ENCODE measurements around the gene ARL3. TPM values are rescaled to one million over a fixed set of nuclear protein-coding genes. Genes with fewer than 3 reads are reported as not detected.
A peak's percentile ranks its signal among the peaks of the same experiment; 100 is the strongest.

ARL3 gene
- total and polyA plus RNA-seq, 4 experiments from 2014 or later = 3.7 to 7.3 (median 4.9) TPM

DNA sequence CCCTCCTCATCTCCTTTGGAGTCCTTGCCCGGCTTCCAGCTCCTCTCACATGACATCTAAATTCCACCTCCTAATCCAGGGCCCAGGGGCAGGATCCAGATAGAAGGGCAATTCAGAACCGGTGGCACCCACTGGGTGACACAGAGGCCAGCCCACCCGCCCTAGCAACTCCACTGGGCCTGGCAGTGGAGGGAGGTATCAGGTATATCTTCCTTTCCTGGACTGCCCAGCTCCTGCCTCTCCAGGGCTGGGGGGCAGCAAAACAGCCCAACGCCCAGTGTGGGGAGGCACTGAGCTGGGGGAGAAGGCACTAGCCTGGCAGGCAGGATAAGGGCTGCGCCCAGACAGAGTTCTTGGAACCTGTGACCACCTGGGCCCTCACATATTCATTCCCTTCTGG is 80.3 kb downstream of the ARL3 start:
- DNase-seq = no peak
- Mint-ChIP-seq H3K4me1 (peaks cover 27 to 47% (median 39%) of the 10 kb centered on the region in 4 donors), H3K27me3 (no peaks in the 10 kb centered on the region), H3K4me3 (no peak overlapping the region), H3K9me3 (peaks cover 0 to 2% (median 0%) of the 10 kb centered on the region in 8 donors), H3K27ac (peak overlapping the region in 6 of 7 donors; percentile 77 to 92 (median 86)), H3K36me3 (peaks cover 0 to 11% of the 10 kb centered on the region in 2 donors)
- no peak overlapping the region for H3K27ac ChIP-seq (ENCODE audit: low read depth, low read length)
- no peak overlapping the region for H3K4me3 ChIP-seq (ENCODE audit: low read length in 2 of 2)
- H3K9me3 ChIP-seq (ENCODE audit: control insufficient read depth in 1 of 2, low read length in 2 of 2) = no peaks in the 10 kb centered on the region
- H3K36me3 ChIP-seq (ENCODE audit: insufficient read depth, low read length) = no peaks in the 10 kb centered on the region
- intact Hi-C loops (cut with micrococcal nuclease) = no loop called here
- H3K4me1 ChIP-seq (ENCODE audit: insufficient read depth, low read length) = peaks cover 46% of the 10 kb centered on the region
- ChIA-PET POLR2A (ENCODE audit: partially characterized antibody) (interaction anchor here (1.2 to 3.9 kb wide), 2 partner anchors 11 to 12 kb away, joined by 3 to 43 read pairs; partner anchors contain the start of gene TRIM8), CTCF (ENCODE audit: partially characterized antibody) (interaction anchor here (0.9 kb wide), 1 partner anchor 20 kb away, joined by 3 read pairs; no protein-coding TSS in a partner anchor)
- no peaks in the 10 kb centered on the region for H3K27me3 ChIP-seq (ENCODE audit: insufficient read depth, low read length)

- Mint-ChIP-seq H3K27ac (peak overlapping the region; percentile 77 to 92 (median 83)), H3K36me3 (peaks cover 0 to 14% of the 10 kb centered on the region in 2 donors), H3K4me1 (peaks cover 27 to 47% (median 38%) of the 10 kb centered on the region in 4 donors), H3K4me3 (peak overlapping the region in 6 of 8 donors; percentile 9 to 59 (median 46)), H3K27me3 (no peaks in the 10 kb centered on the region), H3K9me3 (peaks cover 0 to 2% (median 0%) of the 10 kb centered on the region in 8 donors)
- ChIA-PET POLR2A (ENCODE audit: partially characterized antibody) (interaction anchor here (1.2 to 3.9 kb wide), 3 partner anchors 8 to 12 kb away, joined by 3 to 43 read pairs (median 11); partner anchors contain the start of gene TRIM8), CTCF (ENCODE audit: partially characterized antibody) (interaction anchor here (0.9 kb wide), 1 partner anchor 19 kb away, joined by 3 read pairs; no protein-coding TSS in a partner anchor)
- Histone ChIP-seq H3K4me3 (ENCODE audit: low read length in 2 of 2) (no peak overlapping the region), H3K27ac (ENCODE audit: low read depth, low read length) (peak overlapping the region; percentile 27), H3K36me3 (ENCODE audit: insufficient read depth, low read length) (peaks cover 2% of the 10 kb centered on the region), H3K27me3 (ENCODE audit: insufficient read depth, low read length) (no peaks in the 10 kb centered on the region), H3K4me1 (ENCODE audit: insufficient read depth, low read length) (peaks cover 46% of the 10 kb centered on the region), H3K9me3 (ENCODE audit: control insufficient read depth in 1 of 2, low read length in 2 of 2) (no peaks in the 10 kb centered on the region)
- DNase-seq = no peak
- intact Hi-C loops (cut with micrococcal nuclease) = no loop called here
Observed at GRCh38 chr10:102633287-102633686, 80.9 kb downstream of the ARL3 start.

GRCh38 chr10:102632394-102633111 is 81.6 kb downstream of the ARL3 start:
- ChIA-PET POLR2A (ENCODE audit: partially characterized antibody) (interaction anchor here (0.7 to 3.9 kb wide), 7 partner anchors 9 to 81 kb away, joined by 3 to 43 read pairs (median 5); partner anchors contain the start of gene TRIM8), CTCF (ENCODE audit: partially characterized antibody) (interaction anchor here (1.7 kb wide), 1 partner anchor 37 kb away, joined by 7 read pairs; no protein-coding TSS in a partner anchor)
- Mint-ChIP-seq H3K4me1 (peaks cover 27 to 47% (median 38%) of the 10 kb centered on the region in 4 donors), H3K27me3 (no peaks in the 10 kb centered on the region), H3K27ac (peak overlapping the region; percentile 77 to 92 (median 83)), H3K36me3 (peaks cover 0 to 16% of the 10 kb centered on the region in 2 donors), H3K9me3 (peaks cover 0 to 2% (median 0%) of the 10 kb centered on the region in 8 donors), H3K4me3 (peak overlapping the region in 4 of 8 donors; percentile 31 to 40 (median 35))
- H3K4me1 ChIP-seq (ENCODE audit: insufficient read depth, low read length) = peaks cover 46% of the 10 kb centered on the region
- no peaks in the 10 kb centered on the region for H3K9me3 ChIP-seq (ENCODE audit: control insufficient read depth in 1 of 2, low read length in 2 of 2)
- H3K27me3 ChIP-seq (ENCODE audit: insufficient read depth, low read length) = no peaks in the 10 kb centered on the region
- H3K4me3 ChIP-seq (ENCODE audit: low read length in 2 of 2) = no peak overlapping the region
- H3K27ac ChIP-seq (ENCODE audit: low read depth, low read length) = peak overlapping the region; percentile 27
- no peak for DNase-seq
- peaks cover 4% of the 10 kb centered on the region for H3K36me3 ChIP-seq (ENCODE audit: insufficient read depth, low read length)
- intact Hi-C loops (cut with micrococcal nuclease) = no loop called here

DNA sequence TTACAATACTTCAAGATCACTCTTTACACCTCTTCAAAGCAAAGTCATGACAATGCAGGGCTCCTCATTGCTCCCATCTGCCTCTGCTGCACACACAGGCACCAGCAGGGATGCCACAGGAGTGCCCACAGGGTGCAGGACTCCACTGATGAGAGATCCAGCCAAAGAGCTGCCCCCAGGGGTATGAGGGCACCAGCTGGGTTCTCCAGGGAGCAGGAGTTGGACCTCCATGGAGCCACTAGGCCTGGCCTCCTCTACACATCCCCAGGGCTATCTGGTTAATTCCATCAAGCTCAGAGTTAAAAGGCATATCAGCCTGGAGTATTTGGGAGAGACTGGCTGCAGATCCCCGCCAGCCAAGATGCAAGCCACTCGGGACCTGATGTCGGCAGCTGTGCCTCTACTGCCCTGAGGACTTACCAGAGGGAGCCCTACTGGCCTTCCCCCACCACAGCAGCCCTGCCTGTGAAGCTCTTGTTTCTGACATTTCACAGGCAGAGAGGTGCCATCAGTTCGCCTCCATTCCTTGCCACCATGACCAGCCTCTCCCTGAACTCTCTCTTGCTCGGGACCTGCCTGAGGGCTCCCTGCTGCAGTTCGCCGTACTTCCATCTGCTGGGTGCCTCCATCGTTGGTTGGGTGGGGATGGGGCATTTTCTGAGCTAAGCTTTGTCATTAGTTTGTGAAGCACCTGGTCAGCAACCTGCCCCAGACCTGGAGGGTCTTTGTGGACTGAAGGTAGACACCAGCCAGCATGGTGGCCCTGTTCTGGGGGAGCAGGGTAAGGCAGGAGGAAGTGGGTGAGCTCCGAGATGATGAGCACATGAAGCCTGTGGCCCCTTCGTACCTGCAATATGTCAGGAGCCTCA is 82.4 kb downstream of the ARL3 start:
- POLR2A ChIA-PET (ENCODE audit: partially characterized antibody) = interaction anchor here (0.7 to 1.7 kb wide), 6 partner anchors 10 to 82 kb away, joined by 3 to 11 read pairs (median 5); partner anchors contain the start of gene TRIM8
- no peak for DNase-seq
- Mint-ChIP-seq H3K9me3 (no peaks in the 10 kb centered on the region), H3K27ac (peak overlapping the region in 5 of 7 donors; percentile 24 to 90 (median 70)), H3K36me3 (peaks cover 5 to 18% of the 10 kb centered on the region in 2 donors), H3K27me3 (no peaks in the 10 kb centered on the region), H3K4me1 (peaks cover 24 to 44% (median 37%) of the 10 kb centered on the region in 4 donors), H3K4me3 (no peak overlapping the region)
- Histone ChIP-seq H3K9me3 (ENCODE audit: control insufficient read depth in 1 of 2, low read length in 2 of 2) (no peaks in the 10 kb centered on the region), H3K4me1 (ENCODE audit: insufficient read depth, low read length) (peaks cover 46% of the 10 kb centered on the region), H3K27me3 (ENCODE audit: insufficient read depth, low read length) (no peaks in the 10 kb centered on the region), H3K27ac (ENCODE audit: low read depth, low read length) (no peak overlapping the region), H3K36me3 (ENCODE audit: insufficient read depth, low read length) (peaks cover 4% of the 10 kb centered on the region), H3K4me3 (ENCODE audit: low read length in 2 of 2) (no peak overlapping the region)
- CTCF ChIA-PET (ENCODE audit: partially characterized antibody) = interaction anchor here (1.7 kb wide), 1 partner anchor 38 kb away, joined by 7 read pairs; no protein-coding TSS in a partner anchor
- intact Hi-C loops (cut with micrococcal nuclease) = no loop called here

GRCh38 chr10:102630663-102631062 is 83.5 kb downstream of the ARL3 start:
- ChIA-PET CTCF (ENCODE audit: partially characterized antibody) (no interaction called here), POLR2A (ENCODE audit: partially characterized antibody) (interaction anchor here (0.6 to 1.4 kb wide), 2 partner anchors 15 to 17 kb away, joined by 3 to 4 read pairs; no protein-coding TSS in a partner anchor)
- no peak for DNase-seq
- no peaks in the 10 kb centered on the region for H3K9me3 ChIP-seq (ENCODE audit: control insufficient read depth in 1 of 2, low read length in 2 of 2)
- peaks cover 6 to 19% of the 10 kb centered on the region in 2 donors for H3K36me3 Mint-ChIP-seq
- H3K27ac ChIP-seq (ENCODE audit: low read depth, low read length) = no peak overlapping the region
- H3K4me1 Mint-ChIP-seq = peaks cover 20 to 38% (median 32%) of the 10 kb centered on the region in 4 donors
- H3K4me3 Mint-ChIP-seq = no peak overlapping the region
- H3K36me3 ChIP-seq (ENCODE audit: insufficient read depth, low read length) = peaks cover 4% of the 10 kb centered on the region
- intact Hi-C loops (cut with micrococcal nuclease) = no loop called here
- no peak overlapping the region for H3K4me3 ChIP-seq (ENCODE audit: low read length in 2 of 2)
- H3K4me1 ChIP-seq (ENCODE audit: insufficient read depth, low read length) = peaks cover 39% of the 10 kb centered on the region
- H3K9me3 Mint-ChIP-seq = no peaks in the 10 kb centered on the region
- H3K27me3 Mint-ChIP-seq = no peaks in the 10 kb centered on the region
- no peaks in the 10 kb centered on the region for H3K27me3 ChIP-seq (ENCODE audit: insufficient read depth, low read length)
- H3K27ac Mint-ChIP-seq = no peak overlapping the region

- Histone ChIP-seq H3K36me3 (ENCODE audit: insufficient read depth, low read length) (peaks cover 4% of the 10 kb centered on the region), H3K9me3 (ENCODE audit: control insufficient read depth in 1 of 2, low read length in 2 of 2) (no peaks in the 10 kb centered on the region), H3K27ac (ENCODE audit: low read depth, low read length) (no peak overlapping the region), H3K4me3 (ENCODE audit: low read length in 2 of 2) (no peak overlapping the region), H3K4me1 (ENCODE audit: insufficient read depth, low read length) (peaks cover 32% of the 10 kb centered on the region), H3K27me3 (ENCODE audit: insufficient read depth, low read length) (no peaks in the 10 kb centered on the region)
- Mint-ChIP-seq H3K27me3 (no peaks in the 10 kb centered on the region), H3K36me3 (peaks cover 6 to 19% of the 10 kb centered on the region in 2 donors), H3K9me3 (no peaks in the 10 kb centered on the region), H3K27ac (no peak overlapping the region), H3K4me1 (peaks cover 14 to 30% (median 25%) of the 10 kb centered on the region in 4 donors), H3K4me3 (no peak overlapping the region)
- no peak for DNase-seq
- intact Hi-C loops (cut with micrococcal nuclease) = no loop called here
- POLR2A ChIA-PET (ENCODE audit: partially characterized antibody) = interaction anchor here (0.6 to 1.4 kb wide), 4 partner anchors 12 to 197 kb away, joined by 3 to 4 read pairs (median 4); no protein-coding TSS in a partner anchor
- CTCF ChIA-PET (ENCODE audit: partially characterized antibody) = no interaction called here
Observed at GRCh38 chr10:102629661-102630614, 84.3 kb downstream of the ARL3 start.

Data from CD4-positive, alpha-beta memory T cell (primary cell).